ENCODE results near the gene DGKD. TPM values are rescaled to one million over a fixed set of nuclear protein-coding genes. Genes with fewer than 3 reads are reported as not detected.

Gene DGKD
- total RNA-seq, 1 experiment from 2014 or later = 13.0 TPM

- peak; percentile 64 for DNase-seq (ENCODE audit: low read depth)
These were observed 89.4 kb downstream of the DGKD start for GRCh38 chr2:233443511-233444183.

GRCh38 chr2:233444501-233444900 is 90.2 kb downstream of the DGKD start:
- no peak for DNase-seq (ENCODE audit: low read depth)

- no peak for DNase-seq (ENCODE audit: low read depth)
These were observed 91.0 kb downstream of the DGKD start for GRCh38 chr2:233445152-233445830.

GRCh38 chr2:233446121-233446520 is 91.8 kb downstream of the DGKD start:
- no peak for DNase-seq (ENCODE audit: low read depth)

- no peak for DNase-seq (ENCODE audit: low read depth)
These were observed 92.5 kb downstream of the DGKD start for GRCh38 chr2:233446606-233447305.

- no peak for DNase-seq (ENCODE audit: low read depth)
These were observed 93.4 kb downstream of the DGKD start for GRCh38 chr2:233447506-233448219.

- DNase-seq (ENCODE audit: low read depth) = no peak
These were observed 93.9 kb downstream of the DGKD start for GRCh38 chr2:233448220-233448559.

- DNase-seq (ENCODE audit: low read depth) = no peak
These were observed 94.3 kb downstream of the DGKD start for GRCh38 chr2:233448575-233448974.

GRCh38 chr2:233449081-233449901 is 95.0 kb downstream of the DGKD start:
- DNase-seq (ENCODE audit: low read depth) = no peak

GRCh38 chr2:233449921-233450863 is 95.9 kb downstream of the DGKD start:
- DNase-seq (ENCODE audit: low read depth) = no peak

GRCh38 chr2:233450864-233451575 is 96.7 kb downstream of the DGKD start:
- DNase-seq (ENCODE audit: low read depth) = no peak

- DNase-seq (ENCODE audit: low read depth) = no peak
These were observed 97.7 kb downstream of the DGKD start for GRCh38 chr2:233451950-233452349.

- DNase-seq (ENCODE audit: low read depth) = no peak
These were observed 99.0 kb downstream of the DGKD start for GRCh38 chr2:233453111-233453915.

GRCh38 chr2:233453916-233454315 is 99.6 kb downstream of the DGKD start:
- DNase-seq (ENCODE audit: low read depth) = no peak

- no peak for DNase-seq (ENCODE audit: low read depth)
These were observed 100.7 kb downstream of the DGKD start for GRCh38 chr2:233455006-233455405.

- DNase-seq (ENCODE audit: low read depth) = no peak
These were observed 101.2 kb downstream of the DGKD start for GRCh38 chr2:233455491-233455890.

- DNase-seq (ENCODE audit: low read depth) = no peak
These were observed 101.8 kb downstream of the DGKD start for GRCh38 chr2:233456111-233456510.

- DNase-seq (ENCODE audit: low read depth) = no peak
These were observed 102.6 kb downstream of the DGKD start for GRCh38 chr2:233456934-233457333.

- DNase-seq (ENCODE audit: low read depth) = no peak
These were observed 103.1 kb downstream of the DGKD start for GRCh38 chr2:233457356-233457755.

Data from LHCN-M2 (cell line).